GM21381 (cell line): ENCODE results near the gene ZNF841.
A peak's percentile ranks its signal among the peaks of the same experiment; 100 is the strongest.
"Not testable (repeated sequence)": the region's sequence is repeated elsewhere in the genome, so short reads cannot be mapped to it uniquely, and the experiment has no call there.

Experiments
- ATAC-seq: cut with Tn5 transposase; IDR thresholded peaks from one replicate; pipeline ENCODE4 v1.9.1; 2021; ENCODE audit warnings: mild to moderate bottlenecking, moderate library complexity; ENCODE audit not compliant: unreplicated experiment

Gene ZNF841

GRCh38 chr19:52095172-52096014 is at the start of gene ZNF841:
Gene ZNF841 (minus strand): TSS chr19:52095765. CDS start chr19:52084801, 10,964 bp downstream.
- ATAC-seq: peak; percentile 90

- ATAC-seq: no peak
These were observed 46.5 kb upstream of the ZNF841 start for GRCh38 chr19:52142001-52142595.

- ATAC-seq: no peak
These were observed 45.6 kb upstream of the ZNF841 start for GRCh38 chr19:52141203-52141602.

- ATAC-seq: peak; percentile 99
These were observed 44.6 kb upstream of the ZNF841 start for GRCh38 chr19:52140032-52140710.

- peak; percentile 46 for ATAC-seq
These were observed 43.9 kb upstream of the ZNF841 start, which contains the start of gene ZNF616 for GRCh38 chr19:52139252-52140031. Gene ZNF616 (minus strand): TSS chr19:52139938. CDS start chr19:52130512, 9,426 bp downstream.

- no peak for ATAC-seq
These were observed 43.4 kb upstream of the ZNF841 start for GRCh38 chr19:52138983-52139251.

GRCh38 chr19:52138278-52138982 is 42.9 kb upstream of the ZNF841 start:
- no peak for ATAC-seq

GRCh38 chr19:52120286-52120685 is 24.7 kb upstream of the ZNF841 start:
- ATAC-seq: no peak

- ATAC-seq: no peak
These were observed 20.0 kb upstream of the ZNF841 start for GRCh38 chr19:52115526-52116053.

- ATAC-seq: no peak
These were observed 19.1 kb upstream of the ZNF841 start for GRCh38 chr19:52114691-52115090.

GRCh38 chr19:52112624-52113023 is 17.1 kb upstream of the ZNF841 start:
- no peak for ATAC-seq

GRCh38 chr19:52110780-52111179 is 15.2 kb upstream of the ZNF841 start:
- no peak for ATAC-seq

GRCh38 chr19:52102782-52103181 is 7.2 kb upstream of the ZNF841 start:
- no peak for ATAC-seq

GRCh38 chr19:52101866-52102562 is 6.4 kb upstream of the ZNF841 start:
- ATAC-seq: no peak

GRCh38 chr19:52099497-52100138 is 4.1 kb upstream of the ZNF841 start:
- no peak for ATAC-seq

GRCh38 chr19:52096416-52096815 is 851 bp upstream of the ZNF841 start:
- ATAC-seq: not testable (repeated sequence)

- no peak for ATAC-seq
These were observed 937 bp downstream of the ZNF841 start for GRCh38 chr19:52094526-52095130.

GRCh38 chr19:52086481-52086880 is 9.1 kb downstream of the ZNF841 start:
- ATAC-seq: no peak

- ATAC-seq: no peak
These were observed 25.1 kb downstream of the ZNF841 start for GRCh38 chr19:52070496-52070895.
